Measurements from ENCODE around the gene FFAR1.

The FFAR1 gene

GRCh38 chr19:35314858-35315470 is 32.7 kb upstream of the FFAR1 start:
- no peak for DNase-seq (ENCODE audit: low read depth in 2 of 2)

GRCh38 chr19:35315883-35316282 is 31.8 kb upstream of the FFAR1 start:
- no peak for DNase-seq (ENCODE audit: low read depth in 2 of 2)

- no peak for DNase-seq (ENCODE audit: low read depth in 2 of 2)
Observed at GRCh38 chr19:35316560-35316959, 31.1 kb upstream of the FFAR1 start.

GRCh38 chr19:35317464-35318043 is 30.1 kb upstream of the FFAR1 start:
- DNase-seq (ENCODE audit: low read depth in 2 of 2), result no peak

GRCh38 chr19:35318679-35319448 is 28.8 kb upstream of the FFAR1 start:
- DNase-seq (ENCODE audit: low read depth in 2 of 2), result no peak

- DNase-seq (ENCODE audit: low read depth in 2 of 2), result no peak
Observed at GRCh38 chr19:35320065-35320713, 27.5 kb upstream of the FFAR1 start.

GRCh38 chr19:35321291-35321690 is 26.4 kb upstream of the FFAR1 start:
- no peak for DNase-seq (ENCODE audit: low read depth in 2 of 2)

GRCh38 chr19:35322014-35322413 is 25.7 kb upstream of the FFAR1 start:
- no peak for DNase-seq (ENCODE audit: low read depth in 2 of 2)

GRCh38 chr19:35327642-35328041 is 20.1 kb upstream of the FFAR1 start:
- no peak for DNase-seq (ENCODE audit: low read depth in 2 of 2)

GRCh38 chr19:35328851-35329285 is 18.8 kb upstream of the FFAR1 start, which contains the start of gene CD22:
Gene CD22, plus strand, starts transcription at chr19:35329187. Its CDS starts 2,854 bp downstream, at chr19:35332041.
- no peak for DNase-seq (ENCODE audit: low read depth in 2 of 2)

- no peak for DNase-seq (ENCODE audit: low read depth in 2 of 2)
Observed at GRCh38 chr19:35329323-35329722, 18.4 kb upstream of the FFAR1 start.

- DNase-seq (ENCODE audit: low read depth in 2 of 2), result no peak
Observed at GRCh38 chr19:35330475-35330874, 17.2 kb upstream of the FFAR1 start.

- no peak for DNase-seq (ENCODE audit: low read depth in 2 of 2)
Observed at GRCh38 chr19:35331551-35332214, 16.0 kb upstream of the FFAR1 start.

GRCh38 chr19:35332817-35333216 is 14.9 kb upstream of the FFAR1 start:
- peak in 1 of 2 donors; percentile 31 for DNase-seq (ENCODE audit: low read depth in 2 of 2)

GRCh38 chr19:35334144-35334753 is 13.5 kb upstream of the FFAR1 start:
- DNase-seq (ENCODE audit: low read depth in 2 of 2), result no peak

GRCh38 chr19:35336166-35336955 is 11.3 kb upstream of the FFAR1 start:
- no peak for DNase-seq (ENCODE audit: low read depth in 2 of 2)

- DNase-seq (ENCODE audit: low read depth in 2 of 2), result no peak
Observed at GRCh38 chr19:35337097-35337983, 10.4 kb upstream of the FFAR1 start.

- DNase-seq (ENCODE audit: low read depth in 2 of 2), result no peak
Observed at GRCh38 chr19:35337984-35338296, 9.8 kb upstream of the FFAR1 start.

GRCh38 chr19:35340431-35340830 is 7.3 kb upstream of the FFAR1 start:
- DNase-seq (ENCODE audit: low read depth in 2 of 2), result no peak

- DNase-seq (ENCODE audit: low read depth in 2 of 2), result no peak
Observed at GRCh38 chr19:35341006-35341405, 6.7 kb upstream of the FFAR1 start.
